A549 (cell line): ENCODE data around the gene TLCD5. TPM values are rescaled to one million over a fixed set of nuclear protein-coding genes. Genes with fewer than 3 reads are reported as not detected.

Experiments
- ATAC-seq, 2 experiments: fragments of 200-7000 bp in 1 of 2; fragments of >200 bp in 1 of 2; cut with Nextera tagmentation in 1 of 2; cut with Tn5 transposase in 1 of 2; 3 replicates each; pipeline versions ENCODE4 v1.8.0 to v1.9.1; 2018 to 2020; ENCODE audit warnings: mild to moderate bottlenecking in 1 of 2, moderate library complexity in 1 of 2
- CTCF ChIA-PET: fragments of 300-600 bp; sonication (Branson Sonifier 250); formaldehyde crosslinking; extraction: SDS; loops from one replicate; lab custom pipeline; 2021; ENCODE audit warnings: antibody characterized with exemption, inconsistent platforms; lab: Yijun Ruan, JAX
- POLR2A ChIA-PET: fragments of 350-600 bp; formaldehyde crosslinking; extraction: SDS; loops from one replicate; lab custom pipeline; 2021; ENCODE audit warnings: antibody characterized with exemption, inconsistent platforms; lab: Yijun Ruan, JAX
- DNase-seq, 2 experiments: peaks; one replicate each; pipeline versions ENCODE4 v3.0.0 to v3.0.0-alpha.2; 2011 to 2016; ENCODE audit warnings: low read depth in 1 of 2, low spot score in 1 of 2
- FAIRE-seq: peaks from 2 replicates; lab custom pipeline; 2011; peaks lifted over from hg19 to GRCh38; lab: Jason Lieb, UNC
- H3K27ac ChIP-seq, 2 experiments: fragments of >200 bp; sonication (Bioruptor Twin); formaldehyde crosslinking; 3 replicates each; pipeline ENCODE4 v1.5.1; 2016 to 2017
- H3K4me1 ChIP-seq: fragments of >200 bp; sonication (Bioruptor Twin); formaldehyde crosslinking; 3 replicates; pipeline ENCODE4 v1.6.1; 2016
- H3K4me2 ChIP-seq: fragments of >200 bp; sonication (Bioruptor Twin); formaldehyde crosslinking; 3 replicates; pipeline ENCODE4 v1.6.1; 2016
- H3K4me3 ChIP-seq: fragments of >200 bp; sonication (Bioruptor Twin); formaldehyde crosslinking; 3 replicates; pipeline ENCODE4 v1.5.1; 2016
- H3K9me3 ChIP-seq: fragments of >200 bp; sonication (Bioruptor Twin); formaldehyde crosslinking; 3 replicates; pipeline ENCODE4 v1.6.1; 2016
- CBX2 ChIP-seq: fragments of 200-600 bp; sonication (generic); IDR thresholded peaks from 2 replicates; pipeline ENCODE4 v1.6.1; 2016; ENCODE audit warnings: low read depth, mild to moderate bottlenecking, borderline replicate concordance
- CEBPB ChIP-seq, 2 experiments: fragments of >200 bp in 1 of 2; sonication (Bioruptor Twin) in 1 of 2; formaldehyde crosslinking in 1 of 2; IDR thresholded peaks; 2 replicates each; pipeline ENCODE4 v1.6.1; 2012 to 2016
- EHMT2 ChIP-seq: fragments of 200-600 bp; sonication (generic); IDR thresholded peaks from 2 replicates; pipeline ENCODE4 v1.6.1; 2016; ENCODE audit warnings: antibody characterized with exemption, low read depth, mild to moderate bottlenecking, moderate library complexity
- FOXS1 ChIP-seq: fragments of 250-450 bp; sonication (Bioruptor Pico); IDR thresholded peaks from 2 replicates; pipeline ENCODE4 v1.5.0; 2020; ENCODE audit warnings: mild to moderate bottlenecking, moderate library complexity
- HDAC2 ChIP-seq: fragments of 200-600 bp; sonication (generic); IDR thresholded peaks from 2 replicates; pipeline ENCODE4 v1.6.1; 2016
- HEYL ChIP-seq: fragments of 250-450 bp; sonication (Bioruptor Pico); IDR thresholded peaks from 2 replicates; pipeline ENCODE4 v1.8.0; 2021; ENCODE audit warnings: mild to moderate bottlenecking, moderate library complexity
- JUNB ChIP-seq: fragments of >200 bp; sonication (Bioruptor Twin); formaldehyde crosslinking; IDR thresholded peaks from 2 replicates; pipeline ENCODE4 v1.6.1; 2016
- MAZ ChIP-seq: fragments of 150-350 bp; IDR thresholded peaks from 2 replicates; pipeline ENCODE4 v1.6.1; 2014; ENCODE audit warnings: antibody characterized with exemption, low read depth, low read length, borderline replicate concordance
- NFE2L2 ChIP-seq: fragments of 150-350 bp; conservative IDR thresholded peaks from 2 replicates; pipeline ENCODE4 v1.6.1; 2014; ENCODE audit warnings: low read length
- NPAS2 ChIP-seq: fragments of 250-450 bp; sonication (Bioruptor Pico); IDR thresholded peaks from 2 replicates; pipeline ENCODE4 v1.8.0; 2022; ENCODE audit warnings: mild to moderate bottlenecking, moderate library complexity, borderline replicate concordance
- RAD21 ChIP-seq, 2 experiments: fragments of >200 bp in 1 of 2; sonication (Bioruptor Twin) in 1 of 2; formaldehyde crosslinking in 1 of 2; IDR thresholded peaks in 1 of 2; conservative IDR thresholded peaks in 1 of 2; 2 replicates in 1 of 2; 3 replicates in 1 of 2; pipeline ENCODE4 v1.6.1; 2012 to 2018; ENCODE audit warnings: inconsistent platforms in 1 of 2
- RFX5 ChIP-seq: fragments of 450-650 bp; IDR thresholded peaks from 2 replicates; pipeline ENCODE4 v1.7.1; 2014; ENCODE audit warnings: antibody characterized with exemption, mild to moderate bottlenecking, moderate library complexity
- SMC3 ChIP-seq: fragments of >200 bp; sonication (Bioruptor Twin); formaldehyde crosslinking; IDR thresholded peaks from 3 replicates; pipeline ENCODE4 v1.6.1; 2018; ENCODE audit warnings: inconsistent platforms
- SREBF2 ChIP-seq: fragments of 450-650 bp; IDR thresholded peaks from 2 replicates; pipeline ENCODE4 v1.6.1; 2014; ENCODE audit warnings: mild to moderate bottlenecking, moderate library complexity
- ZFP36 ChIP-seq: fragments of 450-650 bp; IDR thresholded peaks from 2 replicates; pipeline ENCODE4 v1.6.1; 2014; ENCODE audit warnings: borderline replicate concordance; ENCODE audit not compliant: partially characterized antibody
- WGBS: methylation state at CpG from one replicate; pipeline ENCODE4 v1.1.6; 2017; ENCODE audit errors: missing lambda C conversion rate; 5-methylcytosine and 5-hydroxymethylcytosine counted together
- polyA plus RNA-seq, 4 experiments: library from polyadenylated mRNA; depleted of rRNA in 3 of 4; stranded (reverse); fragments of >200 nt; fragmentation: RNase III in 1 of 4; extraction: RNeasy Plus Mini Kit Qiagen cat#74134 plus additional on column Dnase treatment in 1 of 4; gene quantifications; 2 replicates in 3 of 4; 3 replicates in 1 of 4; pipeline ENCODE4 v1.2.3, GENCODE V29; 2011 to 2017
- TF ChIP-seq, protein P1 (sequence below): fragments of >200 bp; sonication (Bioruptor Twin); formaldehyde crosslinking; IDR thresholded peaks from 3 replicates; pipeline ENCODE4 v1.5.1; 2016
- TF ChIP-seq, protein P2 (sequence below): fragments of >200 bp; sonication (Bioruptor Twin); formaldehyde crosslinking; IDR thresholded peaks from 2 replicates; pipeline ENCODE4 v1.6.1; 2016
- TF ChIP-seq, protein P3 (sequence below): IDR thresholded peaks from 2 replicates; pipeline ENCODE4 v1.6.1; 2012; ENCODE audit warnings: low read depth, borderline replicate concordance
- TF ChIP-seq, protein P4 (sequence below): IDR thresholded peaks from 2 replicates; pipeline ENCODE4 v1.6.1; 2012
- TF ChIP-seq, protein P5 (sequence below): fragments of 450-650 bp; IDR thresholded peaks from 2 replicates; pipeline ENCODE4 v1.6.1; 2014; ENCODE audit warnings: antibody characterized with exemption
- TF ChIP-seq, protein P6 (sequence below): fragments of 250-450 bp; sonication (Bioruptor Pico); IDR thresholded peaks from 2 replicates; pipeline ENCODE4 v1.5.0; 2021; ENCODE audit warnings: mild to moderate bottlenecking, moderate library complexity, borderline replicate concordance

Gene TLCD5
- polyA plus RNA-seq, 2 of the 4 experiments (the other 2 are of a cell fraction): 5.8 to 12.9 TPM

DNA sequence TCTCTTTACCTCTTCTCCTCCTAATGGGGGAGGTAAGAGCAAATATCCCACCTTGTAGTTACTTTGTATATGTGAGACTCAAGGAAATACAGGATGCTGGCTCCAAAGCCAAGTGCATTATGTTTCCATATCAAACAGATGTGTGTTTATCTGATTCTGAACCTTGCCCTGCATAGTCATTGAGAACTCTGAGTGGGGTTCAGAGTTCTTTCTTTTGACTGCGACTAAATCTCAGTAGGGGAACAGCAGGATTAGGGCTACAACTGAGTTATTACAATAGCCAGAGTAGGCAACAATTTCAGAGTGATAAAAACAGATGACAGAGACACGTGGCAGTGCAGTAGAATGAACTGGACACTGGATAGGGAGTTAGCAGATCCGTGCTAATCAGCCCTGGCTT is 34.1 kb upstream of the TLCD5 start:
- ChIA-PET CTCF (interaction anchor here (6.0 kb wide), 1 partner anchor 9 kb away, joined by 38 read pairs; no protein-coding TSS in a partner anchor), POLR2A (no interaction called here)
- FAIRE-seq: no peak
- H3K27ac ChIP-seq: no peak overlapping the region
- no peaks in the 10 kb centered on the region for H3K9me3 ChIP-seq
- DNase-seq: no peak
- H3K4me2 ChIP-seq: no peak overlapping the region
- H3K4me1 ChIP-seq: no peaks in the 10 kb centered on the region
- WGBS: 3% methylated on average over 3 of the region's 3 CpGs
- no peak for ATAC-seq
- H3K4me3 ChIP-seq: no peak overlapping the region
- TF ChIP-seq CBX2 (no peak), EHMT2 (no peak), SMC3 (no peak), RAD21 (conservative IDR thresholded peaks at IDR 0.05 in 1 of 2, IDR thresholded peaks at IDR 0.05 in 1 of 2) (no peak), NFE2L2 (no peak), FOXS1 (CRISPR knock-in tag) (no peak)
- TF ChIP-seq, protein P1, sequence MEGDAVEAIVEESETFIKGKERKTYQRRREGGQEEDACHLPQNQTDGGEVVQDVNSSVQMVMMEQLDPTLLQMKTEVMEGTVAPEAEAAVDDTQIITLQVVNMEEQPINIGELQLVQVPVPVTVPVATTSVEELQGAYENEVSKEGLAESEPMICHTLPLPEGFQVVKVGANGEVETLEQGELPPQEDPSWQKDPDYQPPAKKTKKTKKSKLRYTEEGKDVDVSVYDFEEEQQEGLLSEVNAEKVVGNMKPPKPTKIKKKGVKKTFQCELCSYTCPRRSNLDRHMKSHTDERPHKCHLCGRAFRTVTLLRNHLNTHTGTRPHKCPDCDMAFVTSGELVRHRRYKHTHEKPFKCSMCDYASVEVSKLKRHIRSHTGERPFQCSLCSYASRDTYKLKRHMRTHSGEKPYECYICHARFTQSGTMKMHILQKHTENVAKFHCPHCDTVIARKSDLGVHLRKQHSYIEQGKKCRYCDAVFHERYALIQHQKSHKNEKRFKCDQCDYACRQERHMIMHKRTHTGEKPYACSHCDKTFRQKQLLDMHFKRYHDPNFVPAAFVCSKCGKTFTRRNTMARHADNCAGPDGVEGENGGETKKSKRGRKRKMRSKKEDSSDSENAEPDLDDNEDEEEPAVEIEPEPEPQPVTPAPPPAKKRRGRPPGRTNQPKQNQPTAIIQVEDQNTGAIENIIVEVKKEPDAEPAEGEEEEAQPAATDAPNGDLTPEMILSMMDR: no peak
- TF ChIP-seq, protein P2, sequence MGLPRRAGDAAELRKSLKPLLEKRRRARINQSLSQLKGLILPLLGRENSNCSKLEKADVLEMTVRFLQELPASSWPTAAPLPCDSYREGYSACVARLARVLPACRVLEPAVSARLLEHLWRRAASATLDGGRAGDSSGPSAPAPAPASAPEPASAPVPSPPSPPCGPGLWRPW: no peak
- TF ChIP-seq, protein P3, sequence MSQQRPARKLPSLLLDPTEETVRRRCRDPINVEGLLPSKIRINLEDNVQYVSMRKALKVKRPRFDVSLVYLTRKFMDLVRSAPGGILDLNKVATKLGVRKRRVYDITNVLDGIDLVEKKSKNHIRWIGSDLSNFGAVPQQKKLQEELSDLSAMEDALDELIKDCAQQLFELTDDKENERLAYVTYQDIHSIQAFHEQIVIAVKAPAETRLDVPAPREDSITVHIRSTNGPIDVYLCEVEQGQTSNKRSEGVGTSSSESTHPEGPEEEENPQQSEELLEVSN: no peak
- TF ChIP-seq, protein P4, sequence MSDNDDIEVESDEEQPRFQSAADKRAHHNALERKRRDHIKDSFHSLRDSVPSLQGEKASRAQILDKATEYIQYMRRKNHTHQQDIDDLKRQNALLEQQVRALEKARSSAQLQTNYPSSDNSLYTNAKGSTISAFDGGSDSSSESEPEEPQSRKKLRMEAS: no peak

DNA sequence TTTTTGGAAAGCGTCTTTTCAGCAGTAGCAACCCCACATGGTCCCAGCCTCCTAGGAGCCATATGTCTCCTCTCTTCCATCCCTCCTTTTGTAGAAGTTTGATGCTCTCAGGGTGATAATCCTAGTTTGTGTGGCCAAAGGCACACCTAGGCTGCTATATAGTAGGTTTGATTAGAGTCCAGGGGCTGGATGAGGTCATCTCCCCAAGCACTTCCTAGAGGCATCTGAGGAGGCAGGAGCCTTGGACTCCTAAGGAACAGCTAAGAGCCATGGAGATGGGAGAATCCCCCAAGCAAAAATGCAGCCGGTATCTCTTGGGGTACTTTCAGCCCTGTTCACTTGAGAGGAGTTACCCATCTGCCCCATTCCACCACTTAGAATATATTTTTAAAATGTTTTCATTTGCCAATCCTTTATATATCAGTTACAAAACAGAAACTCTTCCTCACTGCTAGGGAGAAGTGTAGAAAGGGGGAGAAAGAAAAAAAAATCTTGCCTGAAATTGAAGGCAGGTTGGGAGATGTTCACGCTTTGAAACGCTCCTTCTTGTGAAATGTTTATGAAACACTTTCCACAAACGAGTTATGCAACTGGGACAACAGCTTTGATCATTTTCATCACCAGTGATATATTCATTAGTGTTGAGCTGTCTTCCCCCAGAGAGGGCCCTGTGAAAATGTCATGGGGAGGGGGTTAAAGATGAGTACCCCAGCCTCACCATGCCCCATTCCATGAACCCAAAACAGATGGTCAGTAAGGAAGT is 31.9 kb upstream of the TLCD5 start:
- Histone ChIP-seq H3K27ac (no peak overlapping the region), H3K9me3 (no peaks in the 10 kb centered on the region), H3K4me1 (no peaks in the 10 kb centered on the region), H3K4me3 (no peak overlapping the region), H3K4me2 (no peak overlapping the region)
- POLR2A ChIA-PET: no interaction called here
- CTCF ChIA-PET: interaction anchor here (1.0 to 2.0 kb wide), 3 partner anchors 10 to 58 kb away, joined by 3 to 14 read pairs (median 10); no protein-coding TSS in a partner anchor
- no peak for DNase-seq
- TF ChIP-seq SREBF2 (no peak), JUNB (no peak), MAZ (no peak), CEBPB (IDR thresholded peaks at IDR 0.05) (no peak), HDAC2 (no peak), ZFP36 (no peak), RFX5 (no peak), EHMT2 (no peak), NPAS2 (no peak), CBX2 (no peak), HEYL (CRISPR knock-in tag) (no peak)
- TF ChIP-seq, protein P5, sequence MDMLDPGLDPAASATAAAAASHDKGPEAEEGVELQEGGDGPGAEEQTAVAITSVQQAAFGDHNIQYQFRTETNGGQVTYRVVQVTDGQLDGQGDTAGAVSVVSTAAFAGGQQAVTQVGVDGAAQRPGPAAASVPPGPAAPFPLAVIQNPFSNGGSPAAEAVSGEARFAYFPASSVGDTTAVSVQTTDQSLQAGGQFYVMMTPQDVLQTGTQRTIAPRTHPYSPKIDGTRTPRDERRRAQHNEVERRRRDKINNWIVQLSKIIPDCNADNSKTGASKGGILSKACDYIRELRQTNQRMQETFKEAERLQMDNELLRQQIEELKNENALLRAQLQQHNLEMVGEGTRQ: no peak
- TF ChIP-seq, protein P6, sequence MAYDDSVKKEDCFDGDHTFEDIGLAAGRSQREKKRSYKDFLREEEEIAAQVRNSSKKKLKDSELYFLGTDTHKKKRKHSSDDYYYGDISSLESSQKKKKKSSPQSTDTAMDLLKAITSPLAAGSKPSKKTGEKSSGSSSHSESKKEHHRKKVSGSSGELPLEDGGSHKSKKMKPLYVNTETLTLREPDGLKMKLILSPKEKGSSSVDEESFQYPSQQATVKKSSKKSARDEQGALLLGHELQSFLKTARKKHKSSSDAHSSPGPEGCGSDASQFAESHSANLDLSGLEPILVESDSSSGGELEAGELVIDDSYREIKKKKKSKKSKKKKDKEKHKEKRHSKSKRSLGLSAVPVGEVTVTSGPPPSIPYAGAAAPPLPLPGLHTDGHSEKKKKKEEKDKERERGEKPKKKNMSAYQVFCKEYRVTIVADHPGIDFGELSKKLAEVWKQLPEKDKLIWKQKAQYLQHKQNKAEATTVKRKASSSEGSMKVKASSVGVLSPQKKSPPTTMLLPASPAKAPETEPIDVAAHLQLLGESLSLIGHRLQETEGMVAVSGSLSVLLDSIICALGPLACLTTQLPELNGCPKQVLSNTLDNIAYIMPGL (CRISPR knock-in tag): no peak
- TF ChIP-seq, protein P4: no peak
- TF ChIP-seq, protein P3: no peak
- TF ChIP-seq, protein P2: no peak
- WGBS: 21% methylated on average over 5 of the region's 5 CpGs
- ATAC-seq: no peak
- FAIRE-seq: no peak
